ENCODE measurements around the gene NEDD8.
A peak's percentile ranks its signal among the peaks of the same experiment; 100 is the strongest.

Gene NEDD8

GRCh38 chr14:24196071-24197055, 35.8 kb downstream of the NEDD8 start:
- DNase-seq (ENCODE audit: low read depth): no peak
- in situ Hi-C loops (cut with HindIII; ENCODE audit: low sequenced_read_pairs): no loop called here
- H3K4me3 ChIP-seq (ENCODE audit: low read depth, low read length): peak overlapping the region; percentile 86
- no peak for TF ChIP-seq CTCF (IDR thresholded peaks at IDR 0.05; ENCODE audit: low read depth, low read length, missing control alignments)

- no peak for TF ChIP-seq CTCF (IDR thresholded peaks at IDR 0.05; ENCODE audit: low read depth, low read length, missing control alignments)
- peak; percentile 64 for DNase-seq (ENCODE audit: low read depth)
- H3K4me3 ChIP-seq (ENCODE audit: low read depth, low read length): peak within 1 kb of the TSS; percentile 86
- in situ Hi-C loops (cut with HindIII; ENCODE audit: low sequenced_read_pairs): no loop called here
Observed at GRCh38 chr14:24195186-24196070, 36.7 kb downstream of the NEDD8 start, which contains the start of gene TM9SF1. TM9SF1 (minus strand) TSS chr14:24195441; CDS start chr14:24195019, 422 bp downstream.

- in situ Hi-C loops (cut with HindIII; ENCODE audit: low sequenced_read_pairs): no loop called here
- peak overlapping the region; percentile 86 for H3K4me3 ChIP-seq (ENCODE audit: low read depth, low read length)
- no peak for DNase-seq (ENCODE audit: low read depth)
- no peak for TF ChIP-seq CTCF (IDR thresholded peaks at IDR 0.05; ENCODE audit: low read depth, low read length, missing control alignments)
Observed at GRCh38 chr14:24194873-24195185, 37.3 kb downstream of the NEDD8 start.

GRCh38 chr14:24194186-24194872, 37.8 kb downstream of the NEDD8 start:
- in situ Hi-C loops (cut with HindIII; ENCODE audit: low sequenced_read_pairs): no loop called here

GRCh38 chr14:24192933-24193332, 39.2 kb downstream of the NEDD8 start:
- no peak for DNase-seq (ENCODE audit: low read depth)
- H3K4me3 ChIP-seq (ENCODE audit: low read depth, low read length): no peak overlapping the region
- TF ChIP-seq CTCF (IDR thresholded peaks at IDR 0.05; ENCODE audit: low read depth, low read length, missing control alignments): no peak
- in situ Hi-C loops (cut with HindIII; ENCODE audit: low sequenced_read_pairs): no loop called here

More at GRCh38 chr14:24194186-24194872, 37.8 kb downstream of the NEDD8 start:
- H3K4me3 ChIP-seq (ENCODE audit: low read depth, low read length): peak overlapping the region; percentile 86
- DNase-seq (ENCODE audit: low read depth): no peak
- TF ChIP-seq CTCF (IDR thresholded peaks at IDR 0.05; ENCODE audit: low read depth, low read length, missing control alignments): no peak

- in situ Hi-C loops (cut with HindIII; ENCODE audit: low sequenced_read_pairs): no loop called here
- no peak overlapping the region for H3K4me3 ChIP-seq (ENCODE audit: low read depth, low read length)
- no peak for DNase-seq (ENCODE audit: low read depth)
- TF ChIP-seq CTCF (IDR thresholded peaks at IDR 0.05; ENCODE audit: low read depth, low read length, missing control alignments): no peak
Observed at GRCh38 chr14:24190416-24190815, 41.8 kb downstream of the NEDD8 start.

Data from astrocyte of the cerebellum (primary cell).